Thyroid gland (tissue), 4 donors: ENCODE measurements around the gene MAP1A. TPM values are rescaled to one million over a fixed set of nuclear protein-coding genes. Genes with fewer than 3 reads are reported as not detected.

Experiments used
- DNase-seq, 2 donors: peaks; one replicate each; pipeline ENCODE4 v3.0.0-alpha.2; 2019
- H3K27ac ChIP-seq, 3 donors: fragments of 200-600 bp; sonication (generic); 1 replicate in 2 of 3; 2 replicates in 1 of 3; pipeline ENCODE4 v1.5.1; 2016 to 2019; ENCODE audit warnings: mild to moderate bottlenecking in 1 of 3, moderate library complexity in 1 of 3
- H3K27me3 ChIP-seq: fragments of 200-600 bp; sonication (generic); one replicate; pipeline ENCODE4 v1.5.1; 2019
- H3K36me3 ChIP-seq, 2 donors: fragments of 200-600 bp; sonication (generic); one replicate each; pipeline ENCODE4 v1.5.1; 2016 to 2019
- H3K4me1 ChIP-seq, 2 donors: fragments of 200-600 bp; sonication (generic); one replicate each; pipeline ENCODE4 v1.5.1; 2017 to 2019
- H3K4me3 ChIP-seq, 3 donors: fragments of 200-600 bp; sonication (generic); replicated peaks in 1 of 3; 1 replicate in 2 of 3; 2 replicates in 1 of 3; pipeline ENCODE4 v1.5.1; 2016; ENCODE audit warnings: mild to moderate bottlenecking in 1 of 3
- H3K9me3 ChIP-seq: fragments of 200-600 bp; sonication (generic); one replicate; pipeline ENCODE4 v1.5.1; 2017
- POLR2A ChIP-seq, 2 donors: fragments of 450-650 bp; IDR thresholded peaks; one replicate each; pipeline ENCODE4 v1.6.1; 2017; ENCODE audit warnings: antibody characterized with exemption in 2 of 2, mild to moderate bottlenecking in 2 of 2, moderate library complexity in 1 of 2
- WGBS, 2 donors: methylation state at CpG; one replicate each; pipeline ENCODE4 v1.1.5; 2017; 5-methylcytosine and 5-hydroxymethylcytosine counted together
- intact Hi-C: fragments of 100-400 bp; cut with DNase I; formaldehyde crosslinking; loops from one replicate; pipeline ENCODE4 v1.15.1; 2023
- total RNA-seq, 4 donors: library from RNA; depleted of rRNA; stranded (reverse); fragments of >200 nt; gene quantifications; one replicate each; pipeline ENCODE4 v1.2.3, GENCODE V29; 2016
- TF ChIP-seq, protein P1 (sequence below), 6 experiments: fragments of 200-600 bp in 3 of 6; fragments of 450-650 bp in 3 of 6; sonication (generic) in 3 of 6; IDR thresholded peaks; one replicate each; pipeline ENCODE4 v1.5.1; 2016 to 2019; ENCODE audit warnings: antibody characterized with exemption in 6 of 6, mild to moderate bottlenecking in 2 of 6, inconsistent platforms in 1 of 6, moderate library complexity in 1 of 6

Gene MAP1A
- total RNA-seq, 4 donors from 2014 or later = 12.4 to 27.1 (median 17.2) TPM

DNA sequence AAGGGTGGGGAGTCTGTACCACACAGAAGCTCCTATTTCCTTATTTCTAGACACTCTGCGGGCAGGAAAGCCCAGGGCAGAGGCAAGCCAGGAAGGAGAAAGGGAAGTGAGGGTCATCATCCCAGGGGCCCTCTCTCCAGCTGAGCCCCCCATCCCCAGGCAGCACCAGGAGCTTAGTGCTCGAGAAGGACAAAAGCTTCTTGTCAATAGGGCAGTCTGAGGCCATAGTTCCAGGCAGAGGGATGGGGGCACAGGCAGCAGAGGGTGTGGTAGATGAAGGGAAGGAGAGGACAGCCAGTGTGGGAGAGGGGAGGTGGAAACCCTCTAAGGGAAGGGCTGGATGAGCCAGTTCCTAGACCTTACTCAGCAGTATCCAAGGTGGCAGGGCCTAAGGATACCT, 2.7 kb downstream of the MAP1A start:
- H3K27ac ChIP-seq = no peak overlapping the region
- intact Hi-C loops = no loop called here
- H3K4me3 ChIP-seq = no peak overlapping the region
- H3K4me1 ChIP-seq = peaks cover 7 to 21% of the 10 kb centered on the region in 2 donors
- TF ChIP-seq POLR2A (IDR thresholded peaks at IDR 0.05) = no peak
- TF ChIP-seq, protein P1, sequence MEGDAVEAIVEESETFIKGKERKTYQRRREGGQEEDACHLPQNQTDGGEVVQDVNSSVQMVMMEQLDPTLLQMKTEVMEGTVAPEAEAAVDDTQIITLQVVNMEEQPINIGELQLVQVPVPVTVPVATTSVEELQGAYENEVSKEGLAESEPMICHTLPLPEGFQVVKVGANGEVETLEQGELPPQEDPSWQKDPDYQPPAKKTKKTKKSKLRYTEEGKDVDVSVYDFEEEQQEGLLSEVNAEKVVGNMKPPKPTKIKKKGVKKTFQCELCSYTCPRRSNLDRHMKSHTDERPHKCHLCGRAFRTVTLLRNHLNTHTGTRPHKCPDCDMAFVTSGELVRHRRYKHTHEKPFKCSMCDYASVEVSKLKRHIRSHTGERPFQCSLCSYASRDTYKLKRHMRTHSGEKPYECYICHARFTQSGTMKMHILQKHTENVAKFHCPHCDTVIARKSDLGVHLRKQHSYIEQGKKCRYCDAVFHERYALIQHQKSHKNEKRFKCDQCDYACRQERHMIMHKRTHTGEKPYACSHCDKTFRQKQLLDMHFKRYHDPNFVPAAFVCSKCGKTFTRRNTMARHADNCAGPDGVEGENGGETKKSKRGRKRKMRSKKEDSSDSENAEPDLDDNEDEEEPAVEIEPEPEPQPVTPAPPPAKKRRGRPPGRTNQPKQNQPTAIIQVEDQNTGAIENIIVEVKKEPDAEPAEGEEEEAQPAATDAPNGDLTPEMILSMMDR (IDR thresholded peaks at IDR 0.05) = no peak
- no peak for DNase-seq
- H3K9me3 ChIP-seq = no peaks in the 10 kb centered on the region
- peaks cover 0 to 6% of the 10 kb centered on the region in 2 donors for H3K36me3 ChIP-seq
- 86 to 96% methylated on average over 2 of the region's 2 CpGs for WGBS, 2 donors
- H3K27me3 ChIP-seq = no peaks in the 10 kb centered on the region

DNA sequence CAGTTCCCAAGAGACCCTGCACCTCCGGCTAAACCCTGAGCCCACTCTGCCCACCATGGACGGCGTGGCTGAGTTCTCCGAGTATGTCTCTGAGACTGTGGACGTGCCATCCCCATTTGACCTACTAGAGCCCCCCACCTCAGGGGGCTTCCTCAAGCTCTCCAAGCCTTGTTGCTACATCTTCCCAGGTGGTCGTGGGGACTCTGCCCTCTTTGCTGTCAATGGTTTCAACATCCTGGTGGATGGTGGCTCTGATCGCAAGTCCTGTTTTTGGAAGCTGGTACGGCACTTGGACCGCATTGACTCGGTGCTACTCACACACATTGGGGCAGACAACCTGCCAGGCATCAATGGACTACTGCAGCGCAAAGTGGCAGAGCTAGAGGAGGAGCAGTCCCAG, 4.0 kb downstream of the MAP1A start:
- intact Hi-C loops = no loop called here
- TF ChIP-seq, protein P1 (IDR thresholded peaks at IDR 0.05) = no peak
- TF ChIP-seq POLR2A (IDR thresholded peaks at IDR 0.05) = no peak
- H3K9me3 ChIP-seq = no peaks in the 10 kb centered on the region
- no peak for DNase-seq
- H3K36me3 ChIP-seq = peaks cover 0 to 6% of the 10 kb centered on the region in 2 donors
- no peaks in the 10 kb centered on the region for H3K27me3 ChIP-seq
- H3K4me3 ChIP-seq = no peak overlapping the region
- peaks cover 7 to 21% of the 10 kb centered on the region in 2 donors for H3K4me1 ChIP-seq
- H3K27ac ChIP-seq = no peak overlapping the region
- WGBS, 2 donors = 96 to 100% methylated on average over 4 to 11 of the region's 11 CpGs

DNA sequence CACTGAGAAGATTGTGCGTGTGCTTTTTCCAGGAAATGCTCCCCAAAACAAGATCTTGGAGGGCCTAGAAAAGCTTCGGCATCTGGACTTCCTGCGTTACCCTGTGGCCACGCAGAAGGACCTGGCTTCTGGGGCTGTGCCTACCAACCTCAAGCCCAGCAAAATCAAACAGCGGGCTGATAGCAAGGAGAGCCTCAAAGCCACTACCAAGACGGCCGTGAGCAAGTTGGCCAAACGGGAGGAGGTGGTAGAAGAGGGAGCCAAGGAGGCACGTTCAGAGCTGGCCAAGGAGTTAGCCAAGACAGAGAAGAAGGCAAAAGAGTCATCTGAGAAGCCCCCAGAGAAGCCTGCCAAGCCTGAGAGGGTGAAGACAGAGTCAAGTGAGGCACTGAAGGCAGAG, 4.8 kb downstream of the MAP1A start:
- WGBS, 2 donors = 89 to 90% methylated on average over 8 to 9 of the region's 9 CpGs
- peaks cover 0 to 15% of the 10 kb centered on the region in 2 donors for H3K4me1 ChIP-seq
- TF ChIP-seq, protein P1 (IDR thresholded peaks at IDR 0.05) = no peak
- TF ChIP-seq POLR2A (IDR thresholded peaks at IDR 0.05) = no peak
- no peaks in the 10 kb centered on the region for H3K27me3 ChIP-seq
- no peak overlapping the region for H3K27ac ChIP-seq
- intact Hi-C loops = no loop called here
- no peaks in the 10 kb centered on the region for H3K9me3 ChIP-seq
- H3K36me3 ChIP-seq = peaks cover 0 to 6% of the 10 kb centered on the region in 2 donors
- no peak for DNase-seq
- H3K4me3 ChIP-seq = no peak overlapping the region

DNA sequence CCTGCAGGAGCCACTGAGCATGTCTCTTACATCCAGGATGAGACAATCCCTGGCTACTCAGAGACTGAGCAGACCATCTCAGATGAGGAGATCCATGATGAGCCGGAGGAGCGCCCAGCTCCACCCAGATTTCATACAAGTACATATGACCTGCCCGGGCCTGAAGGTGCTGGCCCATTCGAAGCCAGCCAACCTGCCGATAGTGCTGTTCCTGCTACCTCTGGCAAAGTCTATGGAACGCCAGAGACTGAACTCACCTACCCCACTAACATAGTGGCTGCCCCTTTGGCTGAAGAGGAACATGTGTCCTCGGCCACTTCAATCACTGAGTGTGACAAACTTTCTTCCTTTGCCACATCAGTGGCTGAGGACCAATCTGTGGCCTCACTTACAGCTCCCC, 6.2 kb downstream of the MAP1A start:
- no peak overlapping the region for H3K27ac ChIP-seq
- H3K4me3 ChIP-seq = no peak overlapping the region
- WGBS, 2 donors = 95% methylated on average over 7 of the region's 7 CpGs
- H3K9me3 ChIP-seq = no peaks in the 10 kb centered on the region
- peaks cover 0 to 3% of the 10 kb centered on the region in 2 donors for H3K4me1 ChIP-seq
- DNase-seq = no peak
- no peaks in the 10 kb centered on the region for H3K27me3 ChIP-seq
- H3K36me3 ChIP-seq = peaks cover 0 to 6% of the 10 kb centered on the region in 2 donors
- TF ChIP-seq, protein P1 (IDR thresholded peaks at IDR 0.05) = no peak
- TF ChIP-seq POLR2A (IDR thresholded peaks at IDR 0.05) = no peak
- intact Hi-C loops = no loop called here

DNA sequence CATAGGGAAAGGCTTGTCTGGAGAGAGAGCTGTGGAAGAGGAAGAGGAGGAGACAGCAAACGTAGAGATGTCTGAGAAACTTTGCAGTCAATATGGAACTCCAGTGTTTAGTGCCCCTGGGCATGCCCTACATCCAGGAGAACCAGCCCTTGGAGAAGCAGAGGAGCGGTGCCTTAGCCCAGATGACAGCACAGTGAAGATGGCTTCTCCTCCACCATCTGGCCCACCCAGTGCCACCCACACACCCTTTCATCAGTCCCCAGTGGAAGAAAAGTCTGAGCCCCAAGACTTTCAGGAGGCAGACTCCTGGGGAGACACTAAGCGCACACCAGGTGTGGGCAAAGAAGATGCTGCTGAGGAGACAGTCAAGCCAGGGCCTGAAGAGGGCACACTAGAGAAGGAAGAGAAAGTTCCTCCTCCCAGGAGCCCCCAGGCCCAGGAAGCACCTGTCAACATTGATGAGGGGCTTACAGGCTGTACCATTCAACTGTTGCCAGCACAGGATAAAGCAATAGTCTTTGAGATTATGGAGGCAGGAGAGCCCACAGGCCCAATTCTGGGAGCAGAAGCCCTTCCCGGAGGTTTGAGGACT, 6.9 kb downstream of the MAP1A start:
- Histone ChIP-seq H3K9me3 (no peaks in the 10 kb centered on the region), H3K4me1 (no peaks in the 10 kb centered on the region), H3K27me3 (no peaks in the 10 kb centered on the region), H3K36me3 (peaks cover 0 to 6% of the 10 kb centered on the region in 2 donors), H3K4me3 (no peak overlapping the region), H3K27ac (no peak overlapping the region)
- TF ChIP-seq, protein P1 (IDR thresholded peaks at IDR 0.05) = no peak
- no peak for TF ChIP-seq POLR2A (IDR thresholded peaks at IDR 0.05)
- DNase-seq = no peak
- WGBS, 2 donors = 95 to 99% methylated on average over 3 to 4 of the region's 4 CpGs
- intact Hi-C loops = no loop called here
